Esophagus muscularis mucosa (tissue), 4 donors: ENCODE measurements around the gene NOS3. TPM values are rescaled to one million over a fixed set of nuclear protein-coding genes. Genes with fewer than 3 reads are reported as not detected.
A peak's percentile ranks its signal among the peaks of the same experiment; 100 is the strongest.

Experiments
- DNase-seq: peaks from one replicate; pipeline ENCODE4 v3.0.0-alpha.2; 2017; ENCODE audit errors: extremely low spot score
- H3K27ac ChIP-seq, 4 donors: fragments of 200-600 bp; sonication (generic); replicated peaks in 1 of 4; 1 replicate in 3 of 4; 2 replicates in 1 of 4; pipeline ENCODE4 v1.5.1; 2016 to 2019; ENCODE audit warnings: mild to moderate bottlenecking in 1 of 4
- H3K27me3 ChIP-seq, 4 donors: fragments of 200-600 bp; sonication (generic); one replicate each; pipeline versions ENCODE4 v1.5.1 to v1.6.0; 2016 to 2019
- H3K36me3 ChIP-seq, 4 donors: fragments of 200-600 bp; sonication (generic); one replicate each; pipeline ENCODE4 v1.5.1; 2016 to 2019
- H3K4me1 ChIP-seq, 4 donors: fragments of 200-600 bp; sonication (generic); one replicate each; pipeline ENCODE4 v1.5.1; 2016 to 2019
- H3K4me3 ChIP-seq, 4 donors: fragments of 200-600 bp; sonication (generic); 1 replicate in 2 of 4; 2 replicates in 2 of 4; pipeline ENCODE4 v1.5.1; 2016 to 2019; ENCODE audit warnings: mild to moderate bottlenecking in 4 of 4, moderate library complexity in 1 of 4
- H3K9me3 ChIP-seq, 4 donors: fragments of 200-600 bp; sonication (generic); 1 replicate in 3 of 4; 2 replicates in 1 of 4; pipeline ENCODE4 v1.5.1; 2016 to 2019
- CTCF ChIP-seq, 3 experiments: fragments of 200-600 bp in 2 of 3; fragments of 450-650 bp in 1 of 3; sonication (generic) in 2 of 3; IDR thresholded peaks; one replicate each; pipeline ENCODE4 v1.5.1; 2017 to 2019; ENCODE audit warnings: antibody characterized with exemption in 3 of 3, mild to moderate bottlenecking in 2 of 3, moderate library complexity in 1 of 3
- EP300 ChIP-seq: sonication (generic); formaldehyde crosslinking; IDR thresholded peaks from one replicate; pipeline ENCODE4 v1.6.1; 2017; ENCODE audit warnings: antibody characterized with exemption
- POLR2A ChIP-seq: fragments of 450-650 bp; IDR thresholded peaks from one replicate; pipeline ENCODE4 v1.6.1; 2017; ENCODE audit warnings: antibody characterized with exemption, moderate library complexity, mild to moderate bottlenecking, low read depth
- POLR2AphosphoS5 ChIP-seq, 2 donors: sonication (generic); formaldehyde crosslinking; IDR thresholded peaks; one replicate each; pipeline ENCODE4 v1.6.1; 2017; ENCODE audit warnings: antibody characterized with exemption in 2 of 2
- WGBS: methylation state at CpG from one replicate; pipeline ENCODE4 v1.1.5; 2018; 5-methylcytosine and 5-hydroxymethylcytosine counted together
- intact Hi-C: fragments of 100-400 bp; cut with DNase I; formaldehyde crosslinking; loops from one replicate; pipeline ENCODE4 v1.15.1; 2023
- total RNA-seq, 4 donors: library from RNA; depleted of rRNA; stranded (reverse); fragments of >200 nt; gene quantifications; one replicate each; pipeline versions ENCODE4 v1.1.0 to v1.2.1, GENCODE V29; 2016

Gene NOS3
- total RNA-seq, 4 donors from 2014 or later: 3.7 to 20.2 (median 16.2) TPM

DNA sequence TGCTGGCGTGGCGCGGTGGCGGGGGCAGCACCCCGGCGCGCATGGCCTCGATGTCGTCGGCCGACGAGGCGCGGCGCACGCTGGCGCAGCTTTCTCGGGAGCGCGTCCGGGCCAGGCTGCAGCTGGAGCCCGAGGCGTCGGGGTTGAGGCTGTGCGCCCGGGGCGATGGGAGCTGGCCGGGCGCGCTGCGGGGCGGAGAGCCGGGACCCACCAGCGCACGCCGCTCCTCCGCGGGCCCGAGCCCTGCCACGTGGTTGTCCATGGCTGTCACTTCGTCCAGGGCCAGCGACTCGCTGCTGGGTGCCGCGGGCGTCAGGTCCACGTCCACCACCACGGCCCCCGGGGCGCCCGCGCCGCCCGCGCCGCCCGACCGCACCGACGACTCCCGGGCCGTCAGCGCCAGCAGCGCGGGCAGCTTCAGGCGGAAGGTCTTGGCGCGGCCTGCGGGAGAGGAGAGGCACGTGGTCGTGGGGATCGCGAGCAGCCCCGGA lies 32.7 kb upstream of the NOS3 start:
- TF ChIP-seq CTCF (IDR thresholded peaks at IDR 0.05) (no peak), EP300 (no peak), POLR2AphosphoS5 (IDR thresholded peaks at IDR 0.05) (no peak), POLR2A (no peak)
- no peak for DNase-seq
- intact Hi-C loops: loop anchor here (5.0 kb wide), 1 partner anchor 56 kb away; no protein-coding TSS in a partner anchor
- Histone ChIP-seq H3K27ac (peak overlapping the region; percentile 77 to 88 (median 84)), H3K9me3 (no peaks in the 10 kb centered on the region), H3K4me1 (peaks cover 68 to 84% (median 78%) of the 10 kb centered on the region in 4 donors), H3K36me3 (peaks cover 0 to 5% (median 0%) of the 10 kb centered on the region in 4 donors), H3K27me3 (peaks cover 0 to 6% (median 0%) of the 10 kb centered on the region in 4 donors), H3K4me3 (no peak overlapping the region)
- 63% methylated on average over 8 of the region's 74 CpGs for WGBS

DNA sequence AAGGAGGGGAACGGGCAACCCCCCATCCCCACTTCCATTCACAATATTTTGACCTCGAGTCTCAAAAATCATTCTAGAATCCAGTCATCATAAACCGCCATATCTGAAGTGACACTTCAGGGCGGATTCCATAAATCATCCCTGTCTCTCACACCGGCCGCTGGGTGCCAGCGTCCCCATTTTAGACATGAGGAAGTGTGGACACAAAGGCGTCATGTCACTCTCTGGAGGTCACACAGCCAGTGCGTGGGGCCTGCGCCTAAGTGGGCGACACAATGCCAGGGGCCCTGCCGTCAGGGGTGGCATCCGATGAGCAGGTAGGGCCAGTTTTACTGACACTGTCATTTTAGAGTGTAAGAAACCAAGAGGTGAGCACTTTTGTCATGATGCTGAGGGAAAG lies 32.2 kb upstream of the NOS3 start:
- intact Hi-C loops: loop anchor here (5.0 kb wide), 1 partner anchor 56 kb away; no protein-coding TSS in a partner anchor
- Histone ChIP-seq H3K4me1 (peaks cover 68 to 84% (median 78%) of the 10 kb centered on the region in 4 donors), H3K9me3 (no peaks in the 10 kb centered on the region), H3K27me3 (peaks cover 0 to 11% (median 0%) of the 10 kb centered on the region in 4 donors), H3K4me3 (no peak overlapping the region), H3K27ac (peak overlapping the region in 3 of 4 donors; percentile 77 to 85 (median 82)), H3K36me3 (peaks cover 0 to 5% (median 0%) of the 10 kb centered on the region in 4 donors)
- WGBS: 84% methylated on average over 9 of the region's 13 CpGs
- DNase-seq: no peak
- TF ChIP-seq POLR2A (no peak), EP300 (no peak), POLR2AphosphoS5 (IDR thresholded peaks at IDR 0.05) (no peak), CTCF (IDR thresholded peaks at IDR 0.05) (no peak)

DNA sequence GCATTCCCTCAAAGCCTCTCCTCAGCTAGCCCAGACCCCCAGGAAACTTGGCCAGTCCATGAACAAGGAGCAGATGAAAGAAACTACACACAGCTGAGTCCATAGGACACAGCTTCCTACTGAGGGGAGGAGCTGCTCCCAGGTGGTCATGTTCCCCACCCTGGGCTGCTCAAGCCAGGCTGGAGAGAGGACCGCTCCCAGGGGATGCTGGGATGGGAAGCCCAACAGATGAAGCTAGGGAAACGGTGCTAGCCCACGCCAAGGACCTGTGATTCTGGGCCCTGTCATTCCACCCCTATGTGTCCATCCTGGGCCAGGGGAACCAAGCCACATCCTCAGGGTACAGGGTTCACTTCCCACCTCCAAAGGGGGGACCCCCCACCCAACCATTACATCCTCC lies 31.7 kb upstream of the NOS3 start:
- no peak overlapping the region for H3K4me3 ChIP-seq
- H3K27me3 ChIP-seq: peaks cover 0 to 14% (median 0%) of the 10 kb centered on the region in 4 donors
- TF ChIP-seq CTCF (IDR thresholded peaks at IDR 0.05): no peak
- TF ChIP-seq POLR2A: no peak
- no peak for TF ChIP-seq POLR2AphosphoS5 (IDR thresholded peaks at IDR 0.05)
- TF ChIP-seq EP300: no peak
- H3K4me1 ChIP-seq: peaks cover 68 to 84% (median 78%) of the 10 kb centered on the region in 4 donors
- H3K36me3 ChIP-seq: peaks cover 0 to 5% (median 0%) of the 10 kb centered on the region in 4 donors
- DNase-seq: no peak
- no peaks in the 10 kb centered on the region for H3K9me3 ChIP-seq
- peak overlapping the region in 2 of 4 donors; percentile 77 to 82 for H3K27ac ChIP-seq
- intact Hi-C loops: loop anchor here (5.0 kb wide), 1 partner anchor 57 kb away; no protein-coding TSS in a partner anchor
- 100% methylated on average over 2 of the region's 3 CpGs for WGBS

DNA sequence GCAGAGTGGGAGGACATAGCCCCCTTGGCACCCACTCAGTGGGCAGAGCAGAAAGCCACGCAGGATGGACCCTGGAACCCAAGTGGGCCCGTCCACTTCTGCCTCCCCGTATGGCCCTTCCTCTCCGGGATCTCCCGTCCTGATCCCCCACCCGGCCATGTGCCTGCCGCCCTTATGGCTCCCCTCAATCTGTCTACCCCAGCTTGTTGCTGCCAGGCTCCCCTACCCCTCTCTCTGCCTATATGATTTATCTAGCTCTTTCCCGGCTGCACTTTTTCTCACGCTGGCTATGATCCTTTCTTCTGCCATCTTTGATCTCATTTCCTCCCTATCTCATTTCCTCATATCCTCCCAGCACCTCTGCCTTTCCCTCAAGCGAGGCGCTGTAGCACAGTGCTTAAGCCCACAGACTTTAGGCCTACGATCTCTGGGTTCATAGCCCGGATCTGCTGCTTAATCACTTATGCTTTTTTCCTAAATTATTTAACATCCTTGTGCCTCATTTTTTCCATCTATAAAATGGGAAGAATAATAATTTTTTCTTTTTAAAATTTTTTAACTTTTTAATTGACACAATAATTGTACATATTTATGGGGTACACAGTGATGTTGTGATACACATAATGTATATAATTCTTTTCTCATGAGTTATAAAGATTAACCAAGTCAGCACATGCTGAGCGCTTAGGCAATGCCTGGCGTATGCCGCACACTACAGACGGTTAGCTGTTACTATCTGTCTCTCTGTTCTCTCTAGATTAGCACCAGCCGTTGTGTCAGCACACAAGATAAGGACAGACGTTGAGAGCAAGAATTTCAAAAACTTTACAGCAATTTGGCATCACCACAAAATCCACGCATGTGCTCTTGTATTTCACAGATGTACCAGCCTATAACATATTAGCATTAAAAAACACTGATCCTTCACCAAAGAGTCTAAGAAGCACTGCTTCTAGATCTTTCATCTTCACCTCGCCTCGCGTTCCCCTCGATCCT lies 30.8 kb upstream of the NOS3 start:
- Histone ChIP-seq H3K4me1 (peaks cover 68 to 84% (median 78%) of the 10 kb centered on the region in 4 donors), H3K27me3 (peaks cover 0 to 14% (median 0%) of the 10 kb centered on the region in 4 donors), H3K9me3 (no peaks in the 10 kb centered on the region), H3K36me3 (peaks cover 0 to 5% (median 0%) of the 10 kb centered on the region in 4 donors), H3K27ac (peak overlapping the region; percentile 40 to 82 (median 80)), H3K4me3 (no peak overlapping the region)
- no peak for TF ChIP-seq CTCF (IDR thresholded peaks at IDR 0.05)
- TF ChIP-seq POLR2AphosphoS5 (IDR thresholded peaks at IDR 0.05): no peak
- TF ChIP-seq EP300: no peak
- no peak for TF ChIP-seq POLR2A
- no peak for DNase-seq
- intact Hi-C loops: loop anchor here (5.0 kb wide), 1 partner anchor 58 kb away; no protein-coding TSS in a partner anchor
- 72% methylated on average over 24 of the region's 24 CpGs for WGBS
